ENCODE results near the gene PEPD.
A peak's percentile ranks its signal among the peaks of the same experiment; 100 is the strongest.

Gene PEPD

GRCh38 chr19:33472691-33473652 lies 48.6 kb downstream of the PEPD start:
- peak; percentile 1 for DNase-seq (ENCODE audit: low spot score)

GRCh38 chr19:33472226-33472625 lies 49.4 kb downstream of the PEPD start:
- no peak for DNase-seq (ENCODE audit: low spot score)

- DNase-seq (ENCODE audit: low spot score), result no peak
Measured at GRCh38 chr19:33471111-33471996, 50.2 kb downstream of the PEPD start.

- DNase-seq (ENCODE audit: low spot score), result no peak
Measured at GRCh38 chr19:33470686-33471085, 50.9 kb downstream of the PEPD start.

GRCh38 chr19:33470040-33470330 lies 51.6 kb downstream of the PEPD start:
- DNase-seq (ENCODE audit: low spot score), result no peak

- DNase-seq (ENCODE audit: low spot score), result no peak
Measured at GRCh38 chr19:33469171-33470039, 52.2 kb downstream of the PEPD start.

- no peak for DNase-seq (ENCODE audit: low spot score)
Measured at GRCh38 chr19:33468361-33469170, 53.0 kb downstream of the PEPD start.

- no peak for DNase-seq (ENCODE audit: low spot score)
Measured at GRCh38 chr19:33467851-33468250, 53.7 kb downstream of the PEPD start.

- no peak for DNase-seq (ENCODE audit: low spot score)
Measured at GRCh38 chr19:33465834-33466233, 55.8 kb downstream of the PEPD start.

GRCh38 chr19:33465371-33465770 lies 56.2 kb downstream of the PEPD start:
- DNase-seq (ENCODE audit: low spot score), result no peak

- DNase-seq (ENCODE audit: low spot score), result no peak
Measured at GRCh38 chr19:33464733-33465115, 56.9 kb downstream of the PEPD start.

- DNase-seq (ENCODE audit: low spot score), result no peak
Measured at GRCh38 chr19:33464010-33464732, 57.4 kb downstream of the PEPD start.

GRCh38 chr19:33463199-33463598 lies 58.4 kb downstream of the PEPD start:
- DNase-seq (ENCODE audit: low spot score), result no peak

- no peak for DNase-seq (ENCODE audit: low spot score)
Measured at GRCh38 chr19:33462112-33462791, 59.3 kb downstream of the PEPD start.

- no peak for DNase-seq (ENCODE audit: low spot score)
Measured at GRCh38 chr19:33461256-33462111, 60.1 kb downstream of the PEPD start.

GRCh38 chr19:33460221-33460908 lies 61.2 kb downstream of the PEPD start:
- no peak for DNase-seq (ENCODE audit: low spot score)

GRCh38 chr19:33459222-33460090 lies 62.1 kb downstream of the PEPD start:
- no peak for DNase-seq (ENCODE audit: low spot score)

Measured in LoVo (cell line).